ENCODE results near the gene FBXL20.
"Not testable (repeated sequence)": the region's sequence is repeated elsewhere in the genome, so short reads cannot be mapped to it uniquely, and the experiment has no call there.

Gene FBXL20

GRCh38 chr17:39334008-39334744 is 67.2 kb downstream of the FBXL20 start:
- not testable (repeated sequence) for H3K4me3 ChIP-seq (ENCODE audit: low read depth, low read length)

GRCh38 chr17:39332092-39332491 is 69.3 kb downstream of the FBXL20 start:
- no peak overlapping the region for H3K4me3 ChIP-seq (ENCODE audit: low read depth, low read length)

- no peak overlapping the region for H3K4me3 ChIP-seq (ENCODE audit: low read depth, low read length)
Observed at GRCh38 chr17:39328815-39329214, 72.6 kb downstream of the FBXL20 start.

GRCh38 chr17:39327109-39327508 is 74.3 kb downstream of the FBXL20 start:
- H3K4me3 ChIP-seq (ENCODE audit: low read depth, low read length), result no peak overlapping the region

- H3K4me3 ChIP-seq (ENCODE audit: low read depth, low read length), result no peak overlapping the region
Observed at GRCh38 chr17:39325528-39326240, 75.7 kb downstream of the FBXL20 start.

GRCh38 chr17:39318636-39319035 is 82.8 kb downstream of the FBXL20 start:
- no peak overlapping the region for H3K4me3 ChIP-seq (ENCODE audit: low read depth, low read length)

- H3K4me3 ChIP-seq (ENCODE audit: low read depth, low read length), result no peak overlapping the region
Observed at GRCh38 chr17:39306509-39307212, 94.8 kb downstream of the FBXL20 start.

- H3K4me3 ChIP-seq (ENCODE audit: low read depth, low read length), result no peak overlapping the region
Observed at GRCh38 chr17:39305978-39306377, 95.4 kb downstream of the FBXL20 start.

GRCh38 chr17:39304188-39304587 is 97.2 kb downstream of the FBXL20 start:
- no peak overlapping the region for H3K4me3 ChIP-seq (ENCODE audit: low read depth, low read length)

- H3K4me3 ChIP-seq (ENCODE audit: low read depth, low read length), result no peak overlapping the region
Observed at GRCh38 chr17:39294060-39294459, 107.4 kb downstream of the FBXL20 start.

- H3K4me3 ChIP-seq (ENCODE audit: low read depth, low read length), result not testable (repeated sequence)
Observed at GRCh38 chr17:39292546-39292945, 108.9 kb downstream of the FBXL20 start.

- not testable (repeated sequence) for H3K4me3 ChIP-seq (ENCODE audit: low read depth, low read length)
Observed at GRCh38 chr17:39286513-39286912, 114.9 kb downstream of the FBXL20 start.

- no peak overlapping the region for H3K4me3 ChIP-seq (ENCODE audit: low read depth, low read length)
Observed at GRCh38 chr17:39284685-39285084, 116.7 kb downstream of the FBXL20 start.

- H3K4me3 ChIP-seq (ENCODE audit: low read depth, low read length), result no peak overlapping the region
Observed at GRCh38 chr17:39283896-39284295, 117.5 kb downstream of the FBXL20 start.

- H3K4me3 ChIP-seq (ENCODE audit: low read depth, low read length), result no peak overlapping the region
Observed at GRCh38 chr17:39283098-39283497, 118.3 kb downstream of the FBXL20 start.

GRCh38 chr17:39281806-39282205 is 119.6 kb downstream of the FBXL20 start:
- no peak overlapping the region for H3K4me3 ChIP-seq (ENCODE audit: low read depth, low read length)

- H3K4me3 ChIP-seq (ENCODE audit: low read depth, low read length), result not testable (repeated sequence)
Observed at GRCh38 chr17:39278246-39278645, 123.2 kb downstream of the FBXL20 start.

GRCh38 chr17:39277110-39277509 is 124.3 kb downstream of the FBXL20 start:
- H3K4me3 ChIP-seq (ENCODE audit: low read depth, low read length), result no peak overlapping the region

- no peak overlapping the region for H3K4me3 ChIP-seq (ENCODE audit: low read depth, low read length)
Observed at GRCh38 chr17:39276113-39276512, 125.3 kb downstream of the FBXL20 start.

GRCh38 chr17:39271546-39271945 is 129.9 kb downstream of the FBXL20 start:
- H3K4me3 ChIP-seq (ENCODE audit: low read depth, low read length), result no peak overlapping the region

- H3K4me3 ChIP-seq (ENCODE audit: low read depth, low read length), result no peak overlapping the region
Observed at GRCh38 chr17:39270923-39271322, 130.5 kb downstream of the FBXL20 start.

- no peak overlapping the region for H3K4me3 ChIP-seq (ENCODE audit: low read depth, low read length)
Observed at GRCh38 chr17:39264119-39264518, 137.3 kb downstream of the FBXL20 start.

Measured in iPS-11a (cell line).